T-helper 1 cell (primary cell): ENCODE results near the gene DCAKD.
"Not testable (repeated sequence)": the region's sequence is repeated elsewhere in the genome, so short reads cannot be mapped to it uniquely, and the experiment has no call there.

Source experiments
- DNase-seq, 5 donors: peaks; one replicate each; pipeline ENCODE4 v3.0.0-alpha.2; 2012 to 2020

Gene DCAKD

GRCh38 chr17:45063198-45063597 lies 11.8 kb upstream of the DCAKD start:
- no peak for DNase-seq

GRCh38 chr17:45061606-45062205 lies 10.3 kb upstream of the DCAKD start:
- DNase-seq = no peak

GRCh38 chr17:45060797-45061605 lies 9.6 kb upstream of the DCAKD start, which contains the start of gene NMT1:
Gene NMT1 (plus strand): TSS chr17:45061317. CDS start chr17:45061330, 13 bp downstream.
- DNase-seq = peak; percentile 89 to 99 (median 93)

- DNase-seq = no peak
Measured at GRCh38 chr17:45060382-45060796, 9.0 kb upstream of the DCAKD start.

- peak; percentile 15 to 87 (median 27) for DNase-seq
Measured at GRCh38 chr17:45052052-45052772, 780 bp upstream of the DCAKD start.

GRCh38 chr17:45051720-45052051 lies 254 bp upstream of the DCAKD start:
- not testable (repeated sequence) for DNase-seq

- DNase-seq = peak in 2 of 5 donors; percentile 15 to 41
Measured at GRCh38 chr17:45050481-45051059, 862 bp downstream of the DCAKD start.

- no peak for DNase-seq
Measured at GRCh38 chr17:45048795-45049563, 2.5 kb downstream of the DCAKD start.

GRCh38 chr17:45046537-45047125 lies 4.8 kb downstream of the DCAKD start:
- DNase-seq = no peak

- DNase-seq = no peak
Measured at GRCh38 chr17:45043813-45044540, 7.5 kb downstream of the DCAKD start.

- DNase-seq = no peak
Measured at GRCh38 chr17:45042346-45043120, 8.9 kb downstream of the DCAKD start.

GRCh38 chr17:45040459-45040858 lies 11.0 kb downstream of the DCAKD start:
- DNase-seq = no peak

GRCh38 chr17:45038728-45039634 lies 12.5 kb downstream of the DCAKD start:
- DNase-seq = no peak

GRCh38 chr17:45036691-45037090 lies 14.7 kb downstream of the DCAKD start:
- no peak for DNase-seq

- no peak for DNase-seq
Measured at GRCh38 chr17:45035848-45036247, 15.6 kb downstream of the DCAKD start.

- no peak for DNase-seq
Measured at GRCh38 chr17:45034599-45034998, 16.8 kb downstream of the DCAKD start.

GRCh38 chr17:45032174-45032541 lies 19.3 kb downstream of the DCAKD start:
- DNase-seq = no peak

- DNase-seq = no peak
Measured at GRCh38 chr17:45031231-45032173, 19.9 kb downstream of the DCAKD start.
